Measurements from ENCODE around the gene ANGPT4. TPM values are rescaled to one million over a fixed set of nuclear protein-coding genes. Genes with fewer than 3 reads are reported as not detected.

Gene ANGPT4
- total and polyA plus RNA-seq, 2 of the 8 experiments (the other 6 are each of a cell fraction or from before 2014, with no cell fraction given): 0.07 to 0.33 TPM

DNA sequence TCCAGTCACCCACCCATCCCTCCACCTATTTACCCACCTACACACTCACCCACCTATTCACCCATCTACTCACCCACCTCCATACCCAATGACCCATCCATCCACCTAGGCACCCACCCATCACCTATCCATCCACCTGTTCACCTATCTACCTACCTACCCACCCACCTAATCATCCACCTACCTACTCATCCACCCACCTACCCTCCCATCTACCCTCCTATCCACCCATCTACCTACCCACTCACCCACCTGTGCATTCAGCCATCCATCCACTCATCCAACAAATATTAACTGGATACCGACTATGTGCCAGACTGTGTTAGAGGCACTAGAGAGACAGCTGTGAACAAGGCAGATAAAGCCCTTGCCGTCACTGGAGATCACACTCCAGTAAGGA is 45.6 kb upstream of the ANGPT4 start:
- 73% methylated on average over 2 of the region's 2 CpGs; no CpG with 5 or more reads in 1 of the 2 experiments for WGBS, 2 experiments (ENCODE audit: extremely low coverage in 1 of 2, insufficient coverage in 1 of 2, insufficient read length in 1 of 2, insufficient replicate concordance in 2 of 2, low coverage in 1 of 2, low lambda C conversion rate in 2 of 2, missing lambda C conversion rate in 1 of 2)

More for the DNA sequence above, 45.6 kb upstream of the ANGPT4 start:
- POLR2A ChIA-PET (ENCODE audit: partially characterized antibody): no interaction called here
- H2AFZ ChIP-seq (ENCODE audit: low read length): no peak overlapping the region
- no peaks in the 10 kb centered on the region for H3K79me1 ChIP-seq (ENCODE audit: low read depth, low read length)
- CTCF ChIA-PET (ENCODE audit: partially characterized antibody): interaction anchor here (0.6 to 2.8 kb wide), 7 partner anchors 11 to 143 kb away, joined by 3 to 13 read pairs (median 4); no protein-coding TSS in a partner anchor
- H3K79me2 ChIP-seq (ENCODE audit: control insufficient read depth in 1 of 2, insufficient read depth in 2 of 2, low read length in 2 of 2): no peaks in the 10 kb centered on the region
- peaks cover 4% of the 10 kb centered on the region; the same call in 1 of the 2 replicates for H3K23me2 ChIP-seq (ENCODE audit: low read depth, low read length)
- DNase-seq (ENCODE audit: low read depth in 1 of 2, low spot score in 2 of 2): no peak
- H2BK5ac ChIP-seq (ENCODE audit: low read depth, low read length): no peak overlapping the region
- no peak overlapping the region for H4K91ac ChIP-seq (replicated peaks; ENCODE audit: insufficient read length, low read length)
- peaks cover 0 to 3% (median 0%) of the 10 kb centered on the region in 4 experiments; a peak in 1 of 7 replicates for H3K4me1 ChIP-seq (replicated peaks in 1 of 4; ENCODE audit: control insufficient read depth in 3 of 4, insufficient read depth in 4 of 4, low read length in 3 of 4)
- H3K56ac ChIP-seq (replicated peaks; ENCODE audit: insufficient read length, low read depth, low read length): no peak overlapping the region
- no peak overlapping the region for H3K4me2 ChIP-seq (ENCODE audit: insufficient read depth in 1 of 2, low read depth in 2 of 2, low read length in 2 of 2)
- no peak overlapping the region for H4K8ac ChIP-seq (ENCODE audit: extremely low read depth, insufficient read depth, low read length)
- FAIRE-seq: no peak
- no peaks in the 10 kb centered on the region for H3K9me3 ChIP-seq (ENCODE audit: insufficient read depth in 2 of 2, low read depth in 1 of 2, low read length in 1 of 2)
- no peak overlapping the region for H2BK20ac ChIP-seq (ENCODE audit: low read length)
- H2BK12ac ChIP-seq (ENCODE audit: low read depth, low read length): no peak overlapping the region
- no peak overlapping the region for H3K23ac ChIP-seq (ENCODE audit: insufficient read length)
- no peak overlapping the region for H2BK120ac ChIP-seq (replicated peaks; ENCODE audit: low read depth, low read length)
- H3K27ac ChIP-seq (ENCODE audit: low read depth, low read length): no peak overlapping the region
- no peak overlapping the region for H4K5ac ChIP-seq (ENCODE audit: insufficient read length, low read depth, low read length)
- H3K36me3 ChIP-seq (ENCODE audit: control insufficient read depth in 2 of 4, insufficient read depth in 4 of 4, low read length in 3 of 4): no peaks in the 10 kb centered on the region
- peaks cover 0 to 2% of the 10 kb centered on the region in 2 experiments for H4K20me1 ChIP-seq (replicated peaks in 1 of 2; ENCODE audit: control insufficient read depth in 1 of 2, insufficient read depth in 2 of 2, low read length in 2 of 2)
- no peaks in the 10 kb centered on the region for H3K27me3 ChIP-seq (replicated peaks in 1 of 4; ENCODE audit: control insufficient read depth in 3 of 4, extremely low read depth in 1 of 4, insufficient read depth in 3 of 4, low read length in 3 of 4)
- H2BK15ac ChIP-seq (ENCODE audit: low read length): no peak overlapping the region
- no peak overlapping the region for H2AK5ac ChIP-seq (ENCODE audit: low read depth, low read length)
- TF ChIP-seq POLR2A (IDR thresholded peaks at IDR 0.05; ENCODE audit: control extremely low read depth in 1 of 2, low read depth in 2 of 2, low read length in 2 of 2) (no peak), EGR1 (IDR thresholded peaks at IDR 0.05; ENCODE audit: borderline replicate concordance, low read depth, low read length) (no peak), SIRT6 (IDR thresholded peaks at IDR 0.05; ENCODE audit: low read length) (no peak), POLR2AphosphoS5 (IDR thresholded peaks at IDR 0.05; ENCODE audit: low read depth, low read length) (no peak), SUZ12 (IDR thresholded peaks at IDR 0.05; ENCODE audit: low read length) (no peak), RXRA (IDR thresholded peaks at IDR 0.05; ENCODE audit: insufficient read depth, low read depth, low read length) (no peak), SP1 (IDR thresholded peaks at IDR 0.05; ENCODE audit: low read depth, low read length) (no peak), GTF2F1 (IDR thresholded peaks at IDR 0.05; ENCODE audit: borderline replicate concordance, low read depth, low read length) (no peak), PHF8 (conservative IDR thresholded peaks at IDR 0.05; ENCODE audit: low read depth, low read length) (no peak), KDM5A (IDR thresholded peaks at IDR 0.05; ENCODE audit: low read length) (no peak), SP4 (IDR thresholded peaks at IDR 0.05; ENCODE audit: low read length) (no peak), NANOG (IDR thresholded peaks at IDR 0.05; ENCODE audit: insufficient read depth, low read depth, low read length, poor library complexity, severe bottlenecking) (no peak)
- TF ChIP-seq, protein P1, sequence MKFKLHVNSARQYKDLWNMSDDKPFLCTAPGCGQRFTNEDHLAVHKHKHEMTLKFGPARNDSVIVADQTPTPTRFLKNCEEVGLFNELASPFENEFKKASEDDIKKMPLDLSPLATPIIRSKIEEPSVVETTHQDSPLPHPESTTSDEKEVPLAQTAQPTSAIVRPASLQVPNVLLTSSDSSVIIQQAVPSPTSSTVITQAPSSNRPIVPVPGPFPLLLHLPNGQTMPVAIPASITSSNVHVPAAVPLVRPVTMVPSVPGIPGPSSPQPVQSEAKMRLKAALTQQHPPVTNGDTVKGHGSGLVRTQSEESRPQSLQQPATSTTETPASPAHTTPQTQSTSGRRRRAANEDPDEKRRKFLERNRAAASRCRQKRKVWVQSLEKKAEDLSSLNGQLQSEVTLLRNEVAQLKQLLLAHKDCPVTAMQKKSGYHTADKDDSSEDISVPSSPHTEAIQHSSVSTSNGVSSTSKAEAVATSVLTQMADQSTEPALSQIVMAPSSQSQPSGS (IDR thresholded peaks at IDR 0.05; ENCODE audit: low read length): no peak
- no peak overlapping the region for H3K4me3 ChIP-seq (ENCODE audit: extremely low read depth in 1 of 4, insufficient read depth in 2 of 4, low read depth in 3 of 4, low read length in 4 of 4)
- H3K4ac ChIP-seq (replicated peaks; ENCODE audit: insufficient read length, low read depth, low read length): no peak overlapping the region
- H3K18ac ChIP-seq (ENCODE audit: extremely low read depth, low read length): no peak overlapping the region
- no peak overlapping the region for H3K14ac ChIP-seq (ENCODE audit: insufficient read length)
- no peak overlapping the region for H3K9ac ChIP-seq (replicated peaks in 1 of 4; ENCODE audit: extremely low read depth in 1 of 4, low read depth in 3 of 4, low read length in 3 of 4)
